Posterior cingulate gyrus (tissue), 11 donors: ENCODE data around the gene ALG5.

Source experiments
- DNase-seq, 10 donors: peaks; one replicate each; pipeline versions ENCODE4 v3.0.0 to v3.0.0-alpha.2; 2020 to 2021; ENCODE audit warnings: mixed read lengths in 3 of 10
- intact Hi-C: fragments of 100-400 bp; cut with DNase I; formaldehyde crosslinking; loops from one replicate; pipeline ENCODE4 v1.15.1; 2023

ALG5 gene, protein sequence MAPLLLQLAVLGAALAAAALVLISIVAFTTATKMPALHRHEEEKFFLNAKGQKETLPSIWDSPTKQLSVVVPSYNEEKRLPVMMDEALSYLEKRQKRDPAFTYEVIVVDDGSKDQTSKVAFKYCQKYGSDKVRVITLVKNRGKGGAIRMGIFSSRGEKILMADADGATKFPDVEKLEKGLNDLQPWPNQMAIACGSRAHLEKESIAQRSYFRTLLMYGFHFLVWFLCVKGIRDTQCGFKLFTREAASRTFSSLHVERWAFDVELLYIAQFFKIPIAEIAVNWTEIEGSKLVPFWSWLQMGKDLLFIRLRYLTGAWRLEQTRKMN

DNA sequence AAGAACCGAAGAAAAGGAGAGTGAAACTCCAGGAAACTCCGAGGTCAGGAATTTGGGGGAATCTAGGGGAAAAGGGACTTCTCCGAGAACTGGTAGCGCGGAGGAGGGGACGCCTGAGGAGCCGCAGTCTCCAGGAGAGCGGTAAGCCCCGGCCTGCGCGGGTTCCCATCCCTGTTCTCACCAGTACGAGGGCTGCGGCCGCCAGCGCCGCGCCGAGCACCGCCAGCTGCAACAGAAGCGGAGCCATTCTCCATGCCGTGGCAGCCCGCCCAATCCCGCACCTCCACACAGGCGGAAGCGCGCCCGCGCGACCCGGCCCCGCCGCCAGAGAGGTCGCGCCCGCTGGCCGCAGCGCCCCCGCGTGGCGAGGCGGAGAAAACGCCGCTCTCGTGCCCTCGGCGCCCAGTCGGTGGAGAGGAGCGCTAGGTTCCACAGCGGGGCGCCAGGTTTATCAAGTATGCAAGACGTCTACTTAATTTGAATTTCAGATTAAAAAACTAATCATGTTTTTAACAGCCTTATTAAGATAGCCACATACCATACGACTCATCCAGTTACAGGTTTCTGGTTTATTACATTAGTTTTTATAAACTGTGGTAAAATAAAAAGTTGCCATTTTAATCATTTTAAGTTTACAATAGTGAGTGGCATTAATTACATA lies at the start of gene ALG5:
Gene ALG5, minus strand, starts transcription at position 287 of the 661 bp plus-strand sequence. Its CDS starts 40 bp downstream, at position 247.
- peak; percentile 87 to 99 (median 90) for DNase-seq
- intact Hi-C loops = loop anchor here (10.0 kb wide), 1 partner anchor 84 kb away; no protein-coding TSS in a partner anchor

GRCh38 chr13:37047846-37048245 lies 48.7 kb upstream of the ALG5 start:
- intact Hi-C loops = no loop called here
- no peak for DNase-seq

DNA sequence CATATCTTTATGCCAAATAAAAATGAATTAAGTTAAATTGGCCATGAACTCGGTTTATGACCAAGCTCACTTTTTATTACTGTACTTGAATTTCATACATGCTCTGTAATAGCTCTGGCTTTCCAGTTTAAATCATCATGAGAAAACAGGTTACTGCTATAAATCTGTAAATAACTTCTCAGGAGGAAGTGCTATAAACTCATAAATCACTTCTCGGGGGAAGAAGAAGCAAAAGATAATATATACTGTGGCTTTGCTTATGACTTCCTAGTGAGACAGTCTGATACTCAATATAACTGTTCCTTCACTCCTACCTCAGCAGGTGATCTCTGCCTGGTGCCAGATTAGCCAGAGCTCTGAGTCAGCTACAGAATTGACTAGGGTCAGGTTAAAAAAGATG lies 47.9 kb upstream of the ALG5 start:
- DNase-seq = no peak
- intact Hi-C loops = no loop called here

- no peak for DNase-seq
- intact Hi-C loops = no loop called here
These were observed 46.9 kb upstream of the ALG5 start for GRCh38 chr13:37046062-37046461.

DNA sequence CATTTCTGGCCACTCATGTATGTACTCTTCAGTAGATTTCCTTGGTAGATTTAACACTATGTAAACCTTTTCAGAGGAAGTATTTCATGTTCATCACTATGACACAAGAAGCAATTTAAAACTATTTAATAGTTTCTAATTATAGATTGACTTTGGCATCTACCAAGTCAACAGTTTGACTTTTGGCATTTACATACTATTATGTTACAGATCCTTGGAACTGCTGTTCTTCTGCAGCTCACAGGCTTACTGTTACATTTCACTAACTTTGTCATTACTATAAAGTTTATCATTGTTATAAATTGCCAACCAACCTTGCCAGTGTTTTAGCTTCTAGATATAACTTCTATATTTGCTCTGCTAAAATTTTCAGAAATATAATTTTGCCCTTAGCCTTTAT lies 41.6 kb upstream of the ALG5 start:
- intact Hi-C loops = no loop called here
- no peak for DNase-seq

- DNase-seq = no peak
- intact Hi-C loops = no loop called here
These were observed 40.8 kb upstream of the ALG5 start for GRCh38 chr13:37039896-37040295.

- no peak for DNase-seq
- intact Hi-C loops = no loop called here
These were observed 38.1 kb upstream of the ALG5 start for GRCh38 chr13:37037241-37037640.

DNA sequence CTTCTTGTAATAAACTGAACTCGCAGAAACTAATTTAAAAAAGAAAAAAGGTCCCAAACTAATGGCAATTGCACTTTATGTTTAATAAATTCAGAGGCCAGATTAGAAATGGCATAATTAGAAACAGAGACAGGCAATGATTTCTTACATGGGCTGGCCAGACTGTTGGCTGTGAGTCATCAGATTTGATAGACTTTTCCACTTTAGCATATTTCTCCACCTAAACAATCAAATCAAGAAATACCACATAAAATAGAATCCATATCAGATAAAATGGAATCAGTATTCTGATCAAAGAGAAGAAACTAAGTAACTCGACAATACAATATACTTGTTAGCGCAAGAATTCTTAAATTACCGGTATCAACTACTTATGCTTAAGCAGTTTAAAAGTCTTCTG lies 30.5 kb upstream of the ALG5 start:
- intact Hi-C loops = no loop called here
- no peak for DNase-seq

DNA sequence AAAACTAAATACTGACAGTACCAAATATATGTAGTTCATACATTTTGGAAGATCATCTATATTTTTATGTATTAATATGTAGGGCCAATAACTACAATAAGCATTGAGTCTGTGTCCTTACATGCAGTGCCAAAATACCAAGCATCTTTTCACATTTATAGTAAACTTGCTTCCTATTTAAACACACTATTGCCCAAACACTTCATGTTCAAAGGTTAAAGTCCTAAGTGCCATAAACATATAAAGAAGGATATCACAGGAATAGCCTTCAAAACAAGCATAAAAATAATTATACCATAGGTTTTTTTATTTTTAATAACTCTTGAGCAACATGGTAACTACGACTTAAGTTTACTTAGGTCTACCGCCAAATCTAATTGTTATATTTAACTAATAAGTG lies 28.5 kb upstream of the ALG5 start:
- no peak for DNase-seq
- intact Hi-C loops = no loop called here

DNA sequence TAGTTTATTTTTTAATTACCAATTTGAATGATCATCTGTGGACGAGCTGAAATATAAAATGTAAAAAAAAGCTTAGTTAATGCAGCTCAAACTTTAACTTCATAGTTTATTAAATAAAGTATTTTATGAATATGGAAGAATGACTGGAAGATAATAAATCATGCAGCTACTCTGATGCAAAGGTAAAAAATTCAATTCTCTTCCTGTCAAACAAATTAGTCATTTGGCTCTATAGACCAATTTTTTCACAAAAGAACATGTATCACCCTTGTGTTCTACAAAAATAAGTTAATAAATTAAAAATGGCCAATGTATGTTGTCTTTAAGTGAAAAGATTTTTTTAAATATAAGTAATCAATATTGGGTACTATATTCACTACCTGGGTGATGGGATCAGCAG lies 27.6 kb upstream of the ALG5 start:
- intact Hi-C loops = no loop called here
- DNase-seq = no peak

- intact Hi-C loops = no loop called here
These were observed 24.7 kb upstream of the ALG5 start for GRCh38 chr13:37023871-37024270.

DNA sequence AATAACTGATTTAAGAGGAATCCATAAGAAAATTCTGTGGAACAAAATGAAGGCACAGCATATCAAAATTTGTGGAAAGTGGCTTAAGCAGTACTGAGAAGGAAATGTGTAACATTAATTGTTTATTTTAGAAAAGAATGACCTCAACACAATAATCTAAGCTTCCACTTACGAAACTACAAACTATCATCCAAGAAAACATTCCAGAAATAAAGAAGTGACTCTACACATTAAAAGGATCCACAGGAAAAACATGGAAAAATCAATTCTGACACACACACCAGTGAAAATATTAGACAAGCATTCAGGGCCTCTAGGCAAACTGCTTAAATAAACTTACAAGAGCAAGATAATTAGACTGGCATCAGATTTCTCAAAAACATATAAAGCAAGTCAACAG lies 15.5 kb upstream of the ALG5 start:
- intact Hi-C loops = no loop called here
- DNase-seq = no peak

More at GRCh38 chr13:37023871-37024270, 24.7 kb upstream of the ALG5 start:
- DNase-seq = no peak

DNA sequence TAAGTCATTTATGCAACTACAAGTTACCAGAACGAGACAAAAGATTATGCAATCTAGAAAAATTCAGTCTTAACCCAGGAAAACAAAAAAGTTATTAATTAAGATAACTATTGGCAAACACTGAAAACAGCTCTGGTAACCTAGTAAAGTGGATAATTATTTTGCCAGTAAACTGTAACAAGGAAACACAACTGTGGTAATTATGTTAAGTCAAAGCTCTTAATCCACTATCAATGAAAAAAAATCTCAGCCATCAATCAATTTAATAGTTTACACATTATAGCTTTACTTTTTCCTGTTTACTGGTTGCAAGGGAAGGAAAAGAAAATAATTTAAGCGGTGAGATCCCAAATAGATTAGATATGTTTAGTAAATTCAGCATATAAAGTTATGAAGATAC lies 12.6 kb upstream of the ALG5 start:
- no peak for DNase-seq
- intact Hi-C loops = no loop called here

- no peak for DNase-seq
- intact Hi-C loops = no loop called here
These were observed 11.9 kb upstream of the ALG5 start for GRCh38 chr13:37011002-37011401.

GRCh38 chr13:37010424-37010823 lies 11.3 kb upstream of the ALG5 start:
- intact Hi-C loops = no loop called here
- DNase-seq = no peak

DNA sequence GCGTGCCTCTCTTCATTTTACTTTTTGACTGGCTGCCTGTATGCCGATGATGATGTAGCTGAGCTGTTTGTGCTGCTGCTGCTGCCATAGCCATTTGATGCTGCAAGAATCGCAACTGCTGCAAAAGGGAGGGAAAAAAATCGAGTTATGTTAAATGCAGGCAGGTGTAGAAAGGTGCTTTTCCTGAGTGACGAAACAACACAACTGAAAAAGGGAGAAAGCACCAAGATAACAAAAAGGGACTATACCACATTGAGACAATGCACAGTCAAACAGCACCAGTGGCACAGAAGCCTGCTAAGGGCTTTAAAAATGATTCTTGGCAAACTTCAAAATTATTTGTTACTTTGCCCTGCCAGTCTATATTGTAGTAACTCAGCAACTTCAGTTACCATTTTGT lies 10.6 kb upstream of the ALG5 start:
- no peak for DNase-seq
- intact Hi-C loops = no loop called here

DNA sequence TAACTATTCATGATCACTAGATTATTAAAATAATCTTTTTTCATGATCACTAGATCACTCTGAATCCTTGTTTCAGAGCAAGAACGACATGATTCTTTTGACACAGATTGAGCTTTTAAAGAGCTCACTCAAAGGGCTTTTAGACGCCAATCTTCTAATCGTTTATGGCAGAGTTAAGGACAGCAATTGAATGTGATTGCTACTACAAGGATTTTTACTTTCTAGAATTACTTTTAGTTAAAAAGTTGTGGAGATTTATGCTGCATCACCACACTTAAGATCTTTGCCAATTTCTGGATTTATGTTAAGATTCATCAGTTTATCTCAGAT lies 2.7 kb upstream of the ALG5 start:
- intact Hi-C loops = loop anchor here (5.0 kb wide), 1 partner anchor 55 kb away; the partner anchor contains the start of gene SUPT20H
- DNase-seq = no peak

- intact Hi-C loops = loop anchor here (10.0 kb wide), 1 partner anchor 84 kb away; no protein-coding TSS in a partner anchor
- peak in 5 of 10 donors; percentile 16 to 88 (median 25) for DNase-seq
These were observed 507 bp downstream of the ALG5 start for GRCh38 chr13:36998624-36999041.

DNA sequence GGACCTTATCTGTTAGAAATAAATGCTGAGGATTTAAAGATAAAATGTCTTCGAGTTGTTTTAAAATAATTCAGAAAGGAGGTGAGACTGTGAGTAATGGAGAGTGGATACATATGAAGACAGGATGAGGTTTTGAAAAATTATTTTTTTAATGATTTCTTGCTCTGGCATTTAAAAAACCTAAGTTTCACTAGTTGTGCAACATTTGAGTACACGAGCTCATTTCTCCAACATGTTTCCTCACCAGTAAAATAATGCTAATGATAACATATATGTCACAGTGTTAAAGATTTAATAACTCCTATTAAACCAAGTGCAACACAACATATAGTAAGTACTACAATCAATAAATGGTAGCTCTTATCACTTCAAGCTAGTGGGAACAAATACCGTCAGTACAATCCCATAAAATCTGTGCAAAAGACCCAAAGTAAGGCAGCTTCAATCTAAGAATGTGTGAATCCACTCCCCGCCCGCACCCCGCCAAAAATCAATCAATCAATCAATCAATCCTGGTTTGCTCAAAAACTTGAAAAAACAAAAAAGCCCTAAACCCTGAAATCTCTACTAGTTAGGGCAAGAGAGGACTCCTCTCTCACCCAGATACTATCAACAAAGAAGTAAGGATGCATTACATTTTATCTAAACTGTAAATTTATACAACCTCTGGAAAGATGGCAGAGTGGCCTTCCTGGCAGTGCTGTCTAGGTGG lies 1.3 kb downstream of the ALG5 start:
- intact Hi-C loops = loop anchor here (10.0 kb wide), 1 partner anchor 83 kb away; no protein-coding TSS in a partner anchor
- no peak for DNase-seq

- intact Hi-C loops = loop anchor here (10.0 kb wide), 1 partner anchor 78 kb away; no protein-coding TSS in a partner anchor
- DNase-seq = no peak
These were observed 6.8 kb downstream of the ALG5 start for GRCh38 chr13:36992362-36992761.

- no peak for DNase-seq
- intact Hi-C loops = no loop called here
These were observed 12.5 kb downstream of the ALG5 start for GRCh38 chr13:36986462-36987240.
